Left kidney (tissue), 2 donors: ENCODE data around the gene DCP1A. TPM values are rescaled to one million over a fixed set of nuclear protein-coding genes. Genes with fewer than 3 reads are reported as not detected.

Source experiments
- DNase-seq: peaks from one replicate; pipeline ENCODE4 v3.0.0-alpha.2; 2013
- polyA plus RNA-seq: library from polyadenylated mRNA; unstranded; fragments of 120-200 nt; gene quantifications from one replicate; pipeline ENCODE4 v1.2.1, GENCODE V29; 2013; ENCODE audit not compliant: insufficient read length

The DCP1A gene
- polyA plus RNA-seq, 1 donor, result 34.7 TPM

DNA sequence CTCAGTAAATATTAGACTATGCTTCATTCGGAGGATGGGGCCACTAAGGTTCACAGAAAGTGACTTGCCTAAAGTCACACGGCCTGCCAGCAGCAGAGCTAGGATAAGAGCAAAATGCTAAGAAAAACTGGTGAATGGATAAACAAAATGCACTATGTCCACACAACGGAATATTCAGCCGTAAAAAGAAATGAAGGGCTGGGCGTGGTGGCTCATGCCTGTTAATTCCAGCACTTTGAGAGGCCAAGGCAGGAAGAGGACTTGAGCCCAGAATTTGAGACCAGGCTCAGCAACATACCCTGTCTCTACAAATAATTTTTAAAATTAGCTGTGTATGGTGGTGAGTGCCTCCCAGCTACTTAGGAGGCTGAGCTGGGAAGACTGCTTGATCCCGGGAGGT is 99.2 kb downstream of the DCP1A start:
- DNase-seq, result no peak

DNA sequence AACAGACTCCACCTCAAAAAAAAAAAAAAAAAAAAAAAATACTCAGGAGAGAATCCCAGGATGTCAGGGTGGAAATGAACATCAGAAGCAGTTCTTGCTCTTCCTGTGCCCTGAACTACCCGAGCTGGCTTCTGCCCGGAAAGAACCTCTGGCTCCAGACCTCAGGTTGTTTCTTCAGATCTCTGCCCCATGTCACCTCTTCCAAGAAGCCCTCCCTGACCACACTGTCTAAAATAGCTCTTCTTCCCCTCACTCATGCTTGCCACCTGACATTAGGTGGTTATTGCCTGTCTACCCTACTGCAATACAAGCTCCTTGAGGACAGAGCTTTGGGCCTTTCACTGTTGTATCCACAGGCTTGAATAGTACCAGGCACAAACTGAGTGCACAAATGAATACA is 99.7 kb downstream of the DCP1A start:
- DNase-seq, result no peak

DNA sequence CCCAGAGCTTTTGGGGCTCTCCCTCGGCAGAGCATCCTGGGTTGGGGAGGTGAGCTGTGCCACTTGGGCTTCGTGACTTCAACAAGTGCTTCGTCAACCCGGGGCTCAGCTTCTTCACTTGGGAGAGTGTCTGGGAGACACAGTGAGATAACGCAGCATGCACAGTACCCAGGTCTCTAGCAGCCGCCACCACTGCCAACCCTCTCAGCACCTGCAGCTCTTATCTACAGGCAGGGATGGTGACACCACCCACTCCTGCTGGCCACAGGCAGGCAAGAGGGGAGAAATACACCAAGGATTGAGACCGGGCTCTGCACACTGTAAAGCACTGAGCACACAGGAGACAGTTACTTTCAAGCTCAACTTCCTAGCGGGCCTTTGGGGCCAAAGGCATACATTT is 103.1 kb downstream of the DCP1A start:
- no peak for DNase-seq

GRCh38 chr3:53243785-53244184 is 103.6 kb downstream of the DCP1A start:
- no peak for DNase-seq

DNA sequence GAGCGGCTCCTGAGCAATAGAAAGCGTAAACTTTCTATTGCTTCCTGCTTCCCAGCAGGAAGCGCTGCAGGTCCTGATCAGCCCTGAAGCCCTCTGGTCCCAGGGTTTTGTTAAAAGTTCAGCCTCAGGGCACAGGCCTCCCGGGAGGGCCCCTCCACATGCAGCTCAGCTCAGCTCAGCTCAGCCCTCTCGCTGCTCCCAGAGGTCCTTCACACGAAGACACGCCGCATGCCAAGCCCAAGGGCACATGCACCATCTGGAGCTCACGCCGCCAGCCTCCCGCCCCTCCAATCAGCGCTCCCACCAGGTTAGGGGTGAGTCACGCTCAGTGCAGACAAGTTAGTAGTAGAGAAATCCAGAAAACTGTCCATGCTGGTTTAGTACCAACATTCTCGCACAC is 104.2 kb downstream of the DCP1A start:
- peak; percentile 8 for DNase-seq

DNA sequence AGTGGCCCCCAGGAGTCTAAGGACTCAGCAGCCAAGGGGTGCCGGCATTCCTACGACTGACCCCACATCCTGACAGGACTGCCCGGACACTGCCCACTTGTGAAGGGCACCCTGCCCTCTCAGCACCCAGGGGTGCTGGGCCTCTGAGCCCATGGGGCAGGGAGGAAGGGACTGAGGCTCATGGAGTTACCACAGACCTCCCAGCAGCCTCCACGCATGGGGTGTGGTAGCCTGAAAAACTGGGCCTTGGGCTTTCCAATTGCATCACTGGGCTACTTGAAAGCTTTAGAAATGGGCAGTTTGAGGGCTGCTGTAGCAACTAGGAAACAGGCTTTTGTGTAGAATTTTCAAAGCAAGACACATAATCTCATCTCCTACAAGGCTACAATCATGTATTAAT is 104.7 kb downstream of the DCP1A start:
- DNase-seq, result no peak

GRCh38 chr3:53242155-53242554 is 105.2 kb downstream of the DCP1A start:
- no peak for DNase-seq

GRCh38 chr3:53240989-53241972 is 106.1 kb downstream of the DCP1A start:
- no peak for DNase-seq

DNA sequence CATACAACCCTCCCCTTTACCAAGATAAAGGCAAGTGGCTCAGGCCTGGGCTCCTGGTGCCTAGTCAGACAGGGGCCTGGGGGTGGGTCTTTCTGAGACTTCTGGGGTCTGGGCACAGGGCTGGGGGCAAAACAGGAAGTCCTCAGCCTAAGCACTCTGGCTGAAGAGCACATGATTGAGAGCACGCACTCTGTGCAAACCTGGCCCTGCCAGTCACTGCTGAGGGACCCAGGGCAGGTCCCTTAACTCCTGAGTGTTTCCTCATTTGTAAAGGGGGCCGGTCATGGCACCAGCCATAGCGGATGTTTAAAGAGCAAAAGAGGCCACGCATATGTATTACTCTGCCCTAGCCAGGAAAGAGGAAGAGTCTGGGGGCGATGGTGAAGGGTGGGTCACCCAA is 107.5 kb downstream of the DCP1A start:
- no peak for DNase-seq

- DNase-seq, result no peak
Measured at GRCh38 chr3:53238886-53239285, 108.5 kb downstream of the DCP1A start.

DNA sequence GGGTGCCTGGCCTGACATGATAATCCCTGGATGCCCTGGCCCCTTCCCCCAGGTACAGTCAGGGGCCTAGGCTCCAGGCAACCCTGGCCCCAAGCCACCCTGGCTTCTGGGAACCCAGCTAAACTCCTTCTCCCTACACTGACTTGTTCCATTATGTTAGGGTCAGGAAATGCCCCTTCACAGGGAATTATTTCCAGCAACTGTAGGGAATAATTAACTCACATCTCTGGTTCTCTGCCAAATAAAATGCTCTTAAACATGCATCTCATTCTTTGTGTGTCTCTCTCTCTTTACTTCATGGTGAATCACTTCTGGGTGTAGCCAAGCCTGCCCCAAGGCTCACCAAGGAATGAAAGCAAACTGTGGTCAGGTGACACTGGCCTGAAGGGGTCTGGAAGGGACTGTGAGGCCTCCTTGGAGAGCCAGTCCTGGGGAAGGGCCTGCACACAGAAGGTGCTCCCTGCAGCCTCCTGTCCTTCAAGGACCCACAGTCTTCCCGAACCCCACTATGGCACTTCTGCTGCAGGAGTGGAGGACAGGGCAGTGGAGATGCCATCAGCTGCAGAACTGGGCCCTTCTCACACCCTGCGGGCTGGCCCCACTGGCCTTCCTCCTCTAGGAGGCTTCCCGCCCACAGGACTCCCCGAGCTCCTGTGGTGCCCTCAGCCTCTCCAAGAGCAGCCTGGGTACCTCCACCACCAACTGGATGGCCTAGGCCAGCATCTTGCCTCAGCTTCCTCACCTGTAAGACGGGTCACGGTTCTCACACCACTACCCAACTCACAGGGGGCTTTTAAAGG is 109.1 kb downstream of the DCP1A start:
- DNase-seq, result peak; percentile 71

GRCh38 chr3:53236112-53236841 is 111.1 kb downstream of the DCP1A start:
- DNase-seq, result no peak

GRCh38 chr3:53235545-53235944 is 111.8 kb downstream of the DCP1A start:
- DNase-seq, result no peak

DNA sequence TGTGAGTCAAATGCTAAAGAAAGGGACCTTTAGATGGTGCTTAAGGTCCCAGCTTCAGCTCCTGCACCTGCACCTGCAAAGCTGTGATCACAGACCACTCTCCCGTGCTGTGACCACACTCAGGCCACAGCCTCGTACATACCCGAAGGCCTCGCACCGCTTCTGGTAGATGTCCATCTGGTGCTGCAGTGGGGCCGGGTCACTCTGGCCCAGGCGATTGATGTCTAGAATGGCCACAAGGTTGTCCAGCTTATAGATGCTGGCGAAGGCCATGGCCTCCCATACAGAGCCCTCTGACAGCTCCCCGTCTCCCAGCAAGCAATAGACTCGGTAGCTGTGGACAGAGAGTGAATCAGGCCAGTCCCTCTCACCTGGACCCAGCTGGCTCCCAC is 112.5 kb downstream of the DCP1A start:
- DNase-seq, result no peak

DNA sequence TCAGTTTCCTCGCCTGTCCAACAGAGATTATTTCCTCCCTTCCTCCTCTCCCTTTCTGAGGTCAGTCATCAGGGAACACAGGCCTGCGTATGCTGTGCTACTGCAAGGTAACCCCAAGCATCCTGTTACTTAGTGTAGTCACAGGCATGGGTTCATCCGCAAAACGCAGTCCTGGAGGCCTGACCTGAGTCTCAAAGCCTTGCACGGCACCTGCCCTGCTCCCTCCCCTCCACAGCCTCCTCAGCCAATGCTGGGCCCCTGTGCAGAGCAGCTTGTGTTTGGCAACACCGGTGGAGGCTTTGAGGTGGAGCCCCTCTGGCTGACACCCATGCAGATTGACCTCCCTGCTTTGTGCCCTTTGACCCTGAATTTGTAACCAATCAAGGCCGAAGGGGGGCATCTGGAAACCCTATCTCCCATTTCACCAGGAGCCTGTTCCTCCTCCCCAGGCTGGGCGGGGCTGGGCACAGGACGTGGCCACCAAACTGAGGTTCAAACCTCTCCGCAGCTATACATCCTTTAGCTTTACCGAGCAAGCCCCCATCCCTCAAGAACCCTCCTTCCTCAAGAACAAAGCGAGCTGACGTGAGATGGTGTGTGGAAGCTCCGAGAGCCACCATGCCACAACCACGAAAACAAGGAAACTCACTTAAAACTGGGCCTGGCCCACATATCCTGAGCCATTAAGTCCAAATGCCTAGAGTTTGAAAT is 113.1 kb downstream of the DCP1A start:
- no peak for DNase-seq

Other genes with a start within 250 kb of the DCP1A start
- 25.1 TPM for gene RFT1, start 217.1 kb downstream of the DCP1A start, polyA plus RNA-seq
- gene PRKCD, start 186.3 kb downstream of the DCP1A start, polyA plus RNA-seq, result 20.3 TPM
- 88.8 TPM for gene TKT, start 91.5 kb downstream of the DCP1A start, polyA plus RNA-seq
- gene CACNA1D, start 147.1 kb upstream of the DCP1A start, polyA plus RNA-seq, result 21.9 TPM